GM18505 (cell line): ENCODE results near the gene SV2C.

Source experiments
- ATAC-seq: cut with Tn5 transposase; IDR thresholded peaks from one replicate; pipeline ENCODE4 v1.9.1; 2021; ENCODE audit not compliant: unreplicated experiment
- POLR2A ChIP-seq: IDR thresholded peaks from 4 replicates; pipeline ENCODE4 v1.6.1; 2011; ENCODE audit warnings: borderline replicate concordance; ENCODE audit not compliant: insufficient read depth, insufficient read length; ENCODE audit errors: extremely low read depth

The SV2C gene

GRCh38 chr5:76379855-76380254 lies 296.7 kb downstream of the SV2C start:
- TF ChIP-seq POLR2A: no peak
- ATAC-seq: no peak

GRCh38 chr5:76380346-76381066 lies 297.3 kb downstream of the SV2C start:
- ATAC-seq: no peak
- no peak for TF ChIP-seq POLR2A

- no peak for TF ChIP-seq POLR2A
- no peak for ATAC-seq
These were observed 300.1 kb downstream of the SV2C start for GRCh38 chr5:76383126-76383832.

GRCh38 chr5:76384189-76384588 lies 301.0 kb downstream of the SV2C start:
- TF ChIP-seq POLR2A: no peak
- ATAC-seq: no peak

- no peak for TF ChIP-seq POLR2A
- no peak for ATAC-seq
These were observed 301.5 kb downstream of the SV2C start for GRCh38 chr5:76384705-76385104.

- TF ChIP-seq POLR2A: no peak
- ATAC-seq: no peak
These were observed 302.4 kb downstream of the SV2C start for GRCh38 chr5:76385540-76385939.

GRCh38 chr5:76386360-76386759 lies 303.2 kb downstream of the SV2C start:
- no peak for TF ChIP-seq POLR2A
- ATAC-seq: no peak

GRCh38 chr5:76388236-76388635 lies 305.1 kb downstream of the SV2C start:
- no peak for TF ChIP-seq POLR2A

GRCh38 chr5:76388791-76389512 lies 305.8 kb downstream of the SV2C start:
- no peak for TF ChIP-seq POLR2A
- no peak for ATAC-seq

More at GRCh38 chr5:76388236-76388635, 305.1 kb downstream of the SV2C start:
- ATAC-seq: no peak

GRCh38 chr5:76389513-76390154 lies 306.5 kb downstream of the SV2C start:
- no peak for ATAC-seq
- TF ChIP-seq POLR2A: no peak

- ATAC-seq: no peak
- TF ChIP-seq POLR2A: no peak
These were observed 307.8 kb downstream of the SV2C start for GRCh38 chr5:76391014-76391413.

- no peak for ATAC-seq
- no peak for TF ChIP-seq POLR2A
These were observed 310.0 kb downstream of the SV2C start for GRCh38 chr5:76393035-76393680.

- no peak for ATAC-seq
- no peak for TF ChIP-seq POLR2A
These were observed 314.0 kb downstream of the SV2C start for GRCh38 chr5:76397200-76397599.
